Measurements from ENCODE around the gene PCYT2.

GRCh38 chr17:81908793-81909192, 2.4 kb downstream of the PCYT2 start:
- TF ChIP-seq CTCF (IDR thresholded peaks at IDR 0.05; ENCODE audit: extremely low read depth in 1 of 2, insufficient read depth in 1 of 2, low read depth in 1 of 2, low read length in 2 of 2) (no peak), JUN (IDR thresholded peaks at IDR 0.05; ENCODE audit: borderline replicate concordance, insufficient read depth, insufficient read length, low read depth) (no peak), POLR2A (IDR thresholded peaks at IDR 0.05; ENCODE audit: low read depth, low read length) (no peak), EZH2 (IDR thresholded peaks at IDR 0.05; ENCODE audit: borderline replicate concordance, low read depth, low read length, severe bottlenecking) (no peak), POLR2AphosphoS5 (IDR thresholded peaks at IDR 0.05; ENCODE audit: insufficient read depth, low read depth, low read length) (no peak), FOS (IDR thresholded peaks at IDR 0.05; ENCODE audit: borderline replicate concordance, insufficient read depth, low read length) (no peak)
- TF ChIP-seq, protein P1, sequence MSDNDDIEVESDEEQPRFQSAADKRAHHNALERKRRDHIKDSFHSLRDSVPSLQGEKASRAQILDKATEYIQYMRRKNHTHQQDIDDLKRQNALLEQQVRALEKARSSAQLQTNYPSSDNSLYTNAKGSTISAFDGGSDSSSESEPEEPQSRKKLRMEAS (IDR thresholded peaks at IDR 0.05; ENCODE audit: insufficient read depth, insufficient read length), result no peak

All from endothelial cell of umbilical vein (primary cell).